Measurements from ENCODE around the gene CFD.
"Not testable (repeated sequence)": the region's sequence is repeated elsewhere in the genome, so short reads cannot be mapped to it uniquely, and the experiment has no call there.

The CFD gene

GRCh38 chr19:831407-832369 is 27.8 kb upstream of the CFD start:
- in situ Hi-C loops (cut with HindIII; ENCODE audit: low pct_unique_long_range_greater_than_20kb, low sequenced_read_pairs), result no loop called here

GRCh38 chr19:834216-834615 is 25.2 kb upstream of the CFD start:
- DNase-seq (ENCODE audit: low read depth in 1 of 2, low spot score in 1 of 2), result no peak
- no peak for TF ChIP-seq JUND (IDR thresholded peaks at IDR 0.05; ENCODE audit: low read depth)
- in situ Hi-C loops (cut with HindIII; ENCODE audit: low pct_unique_long_range_greater_than_20kb, low sequenced_read_pairs), result no loop called here

More at GRCh38 chr19:831407-832369, 27.8 kb upstream of the CFD start:
- no peak for TF ChIP-seq JUND (IDR thresholded peaks at IDR 0.05; ENCODE audit: low read depth)
- DNase-seq (ENCODE audit: low read depth in 1 of 2, low spot score in 1 of 2), result no peak

GRCh38 chr19:835210-835810 is 24.2 kb upstream of the CFD start:
- DNase-seq (ENCODE audit: low read depth in 1 of 2, low spot score in 1 of 2), result no peak
- in situ Hi-C loops (cut with HindIII; ENCODE audit: low pct_unique_long_range_greater_than_20kb, low sequenced_read_pairs), result no loop called here
- TF ChIP-seq JUND (IDR thresholded peaks at IDR 0.05; ENCODE audit: low read depth), result no peak

GRCh38 chr19:840519-841206 is 18.8 kb upstream of the CFD start, which contains the start of gene PRTN3:
PRTN3 (plus strand) TSS chr19:840999; CDS start chr19:841009, 10 bp downstream.
- in situ Hi-C loops (cut with HindIII; ENCODE audit: low pct_unique_long_range_greater_than_20kb, low sequenced_read_pairs), result no loop called here
- no peak for DNase-seq (ENCODE audit: low read depth in 1 of 2, low spot score in 1 of 2)
- no peak for TF ChIP-seq JUND (IDR thresholded peaks at IDR 0.05; ENCODE audit: low read depth)

- DNase-seq (ENCODE audit: low read depth in 1 of 2, low spot score in 1 of 2); in situ Hi-C loops (cut with HindIII; ENCODE audit: low pct_unique_long_range_greater_than_20kb, low sequenced_read_pairs): not testable (repeated sequence)
Observed at GRCh38 chr19:842802-843179, 16.7 kb upstream of the CFD start.

GRCh38 chr19:843180-843835 is 16.2 kb upstream of the CFD start:
- DNase-seq (ENCODE audit: low read depth in 1 of 2, low spot score in 1 of 2), result peak in 1 of 2 experiments; percentile 51
- no peak for TF ChIP-seq JUND (IDR thresholded peaks at IDR 0.05; ENCODE audit: low read depth)
- in situ Hi-C loops (cut with HindIII; ENCODE audit: low pct_unique_long_range_greater_than_20kb, low sequenced_read_pairs), result no loop called here

- no peak for DNase-seq (ENCODE audit: low read depth in 1 of 2, low spot score in 1 of 2)
- in situ Hi-C loops (cut with HindIII; ENCODE audit: low pct_unique_long_range_greater_than_20kb, low sequenced_read_pairs), result no loop called here
- no peak for TF ChIP-seq JUND (IDR thresholded peaks at IDR 0.05; ENCODE audit: low read depth)
Observed at GRCh38 chr19:843836-844545, 15.5 kb upstream of the CFD start.

- TF ChIP-seq JUND (IDR thresholded peaks at IDR 0.05; ENCODE audit: low read depth), result no peak
- DNase-seq (ENCODE audit: low read depth in 1 of 2, low spot score in 1 of 2), result no peak
- in situ Hi-C loops (cut with HindIII; ENCODE audit: low pct_unique_long_range_greater_than_20kb, low sequenced_read_pairs), result no loop called here
Observed at GRCh38 chr19:844546-844971, 14.9 kb upstream of the CFD start.

GRCh38 chr19:845707-846521 is 13.6 kb upstream of the CFD start:
- in situ Hi-C loops (cut with HindIII; ENCODE audit: low pct_unique_long_range_greater_than_20kb, low sequenced_read_pairs), result no loop called here
- no peak for TF ChIP-seq JUND (IDR thresholded peaks at IDR 0.05; ENCODE audit: low read depth)
- no peak for DNase-seq (ENCODE audit: low read depth in 1 of 2, low spot score in 1 of 2)

GRCh38 chr19:848386-848921 is 11.0 kb upstream of the CFD start:
- DNase-seq (ENCODE audit: low read depth in 1 of 2, low spot score in 1 of 2), result no peak
- in situ Hi-C loops (cut with HindIII; ENCODE audit: low pct_unique_long_range_greater_than_20kb, low sequenced_read_pairs), result no loop called here
- TF ChIP-seq JUND (IDR thresholded peaks at IDR 0.05; ENCODE audit: low read depth), result no peak

GRCh38 chr19:849195-849594 is 10.3 kb upstream of the CFD start:
- in situ Hi-C loops (cut with HindIII; ENCODE audit: low pct_unique_long_range_greater_than_20kb, low sequenced_read_pairs); DNase-seq (ENCODE audit: low read depth in 1 of 2, low spot score in 1 of 2): not testable (repeated sequence)

Data from T47D (cell line).